OCI-LY3 (cell line): ENCODE results near the gene NTHL1.

Source experiments
- H2AFZ ChIP-seq: fragments of 200-600, 300-600 bp; shearing (Covaris generic); 2 replicates; pipeline ENCODE4 v1.6.0; 2014; ENCODE audit warnings: antibody characterized with exemption, low read depth, low read length
- H3K27ac ChIP-seq: fragments of 200-600, 300-600 bp; sonication (generic); 2 replicates; pipeline ENCODE4 v1.5.1; 2014; ENCODE audit warnings: mild to moderate bottlenecking, low read length, moderate library complexity, mixed read lengths
- H3K27me3 ChIP-seq: fragments of 200-600, 300-600 bp; sonication (generic); 2 replicates; pipeline ENCODE4 v1.6.1; 2014; ENCODE audit warnings: low read depth, low read length, mixed read lengths
- H3K36me3 ChIP-seq: fragments of 200-600, 300-600 bp; sonication (generic); replicated peaks from 2 replicates; pipeline ENCODE3; 2014; ENCODE audit warnings: low read depth, low read length, mixed read lengths
- H3K4me1 ChIP-seq: fragments of 300-600, 200-600 bp; sonication (generic); 2 replicates; pipeline ENCODE4 v1.6.1; 2014; ENCODE audit warnings: low read length, mixed read lengths
- H3K4me2 ChIP-seq: fragments of 200-600, 300-600 bp; sonication (generic); 2 replicates; pipeline ENCODE4 v1.6.1; 2014; ENCODE audit warnings: low read length, mixed read lengths
- H3K4me3 ChIP-seq: fragments of 300-600, 200-600 bp; sonication (generic); 2 replicates; pipeline ENCODE4 v1.5.1; 2014; ENCODE audit warnings: antibody characterized with exemption, mild to moderate bottlenecking, low read length, moderate library complexity
- H3K79me2 ChIP-seq: fragments of 300-600, 200-600 bp; shearing (Covaris generic); 2 replicates; pipeline ENCODE4 v1.6.1; 2014; ENCODE audit warnings: mild to moderate bottlenecking, low read length, mixed read lengths
- H3K9ac ChIP-seq: fragments of 300-600, 200-600 bp; shearing (Covaris generic); 2 replicates; pipeline ENCODE4 v1.6.0; 2014; ENCODE audit warnings: mild to moderate bottlenecking, low read length, moderate library complexity
- H3K9me3 ChIP-seq: fragments of 200-600, 300-600 bp; shearing (Covaris generic); 2 replicates; pipeline ENCODE4 v1.6.1; 2014; ENCODE audit warnings: low read length, mixed read lengths; ENCODE audit not compliant: insufficient read depth
- H4K20me1 ChIP-seq: fragments of 200-600, 300-600 bp; sonication (generic); 2 replicates; pipeline ENCODE4 v1.6.1; 2016; ENCODE audit warnings: low read length, mixed read lengths; ENCODE audit not compliant: insufficient read depth
- EZH2phosphoT487 ChIP-seq: fragments of 200-600 bp; shearing (Covaris generic); IDR thresholded peaks from 2 replicates; pipeline ENCODE4 v1.6.1; 2018; ENCODE audit warnings: antibody characterized with exemption, mixed run types, low read depth
- TF ChIP-seq, protein P1 (sequence below): fragments of 200-600, 300-600 bp; sonication (generic); IDR thresholded peaks from 2 replicates; pipeline ENCODE4 v1.5.1; 2014; ENCODE audit warnings: antibody characterized with exemption, low read length, low read depth

The NTHL1 gene

DNA sequence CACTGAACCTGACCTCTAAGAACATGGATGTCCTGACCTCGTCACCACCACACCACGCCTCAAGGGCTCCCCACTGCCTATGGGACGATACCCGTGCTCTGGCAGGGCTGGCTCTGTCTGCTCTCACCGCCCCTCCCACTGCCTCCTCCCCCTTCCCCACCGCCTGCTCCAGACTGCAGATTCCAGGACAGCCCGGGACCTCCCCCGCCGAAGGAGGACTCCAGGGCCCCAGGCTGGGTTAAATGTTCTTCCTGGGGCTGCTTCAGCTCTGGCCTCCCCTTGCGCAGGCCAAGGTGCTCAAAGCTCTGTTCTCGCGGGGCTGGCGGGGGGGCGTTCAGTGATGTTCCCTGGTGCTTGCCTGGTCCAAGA is 24.9 kb downstream of the NTHL1 start:
- H3K27ac ChIP-seq = no peak overlapping the region
- no peak for TF ChIP-seq EZH2phosphoT487
- TF ChIP-seq, protein P1, sequence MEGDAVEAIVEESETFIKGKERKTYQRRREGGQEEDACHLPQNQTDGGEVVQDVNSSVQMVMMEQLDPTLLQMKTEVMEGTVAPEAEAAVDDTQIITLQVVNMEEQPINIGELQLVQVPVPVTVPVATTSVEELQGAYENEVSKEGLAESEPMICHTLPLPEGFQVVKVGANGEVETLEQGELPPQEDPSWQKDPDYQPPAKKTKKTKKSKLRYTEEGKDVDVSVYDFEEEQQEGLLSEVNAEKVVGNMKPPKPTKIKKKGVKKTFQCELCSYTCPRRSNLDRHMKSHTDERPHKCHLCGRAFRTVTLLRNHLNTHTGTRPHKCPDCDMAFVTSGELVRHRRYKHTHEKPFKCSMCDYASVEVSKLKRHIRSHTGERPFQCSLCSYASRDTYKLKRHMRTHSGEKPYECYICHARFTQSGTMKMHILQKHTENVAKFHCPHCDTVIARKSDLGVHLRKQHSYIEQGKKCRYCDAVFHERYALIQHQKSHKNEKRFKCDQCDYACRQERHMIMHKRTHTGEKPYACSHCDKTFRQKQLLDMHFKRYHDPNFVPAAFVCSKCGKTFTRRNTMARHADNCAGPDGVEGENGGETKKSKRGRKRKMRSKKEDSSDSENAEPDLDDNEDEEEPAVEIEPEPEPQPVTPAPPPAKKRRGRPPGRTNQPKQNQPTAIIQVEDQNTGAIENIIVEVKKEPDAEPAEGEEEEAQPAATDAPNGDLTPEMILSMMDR = no peak
- peaks cover 10% of the 10 kb centered on the region; the same call in 1 of the 2 replicates for H3K4me1 ChIP-seq
- peak overlapping the region; percentile 82 for H3K4me3 ChIP-seq
- H2AFZ ChIP-seq = peak overlapping the region; percentile 87
- H3K4me2 ChIP-seq = peak overlapping the region; percentile 93
- peaks cover 16% of the 10 kb centered on the region for H3K27me3 ChIP-seq
- H3K9me3 ChIP-seq = no peaks in the 10 kb centered on the region
- H3K9ac ChIP-seq = peak overlapping the region; percentile 62
- no peaks in the 10 kb centered on the region for H4K20me1 ChIP-seq
- no peaks in the 10 kb centered on the region for H3K36me3 ChIP-seq
- no peaks in the 10 kb centered on the region for H3K79me2 ChIP-seq

DNA sequence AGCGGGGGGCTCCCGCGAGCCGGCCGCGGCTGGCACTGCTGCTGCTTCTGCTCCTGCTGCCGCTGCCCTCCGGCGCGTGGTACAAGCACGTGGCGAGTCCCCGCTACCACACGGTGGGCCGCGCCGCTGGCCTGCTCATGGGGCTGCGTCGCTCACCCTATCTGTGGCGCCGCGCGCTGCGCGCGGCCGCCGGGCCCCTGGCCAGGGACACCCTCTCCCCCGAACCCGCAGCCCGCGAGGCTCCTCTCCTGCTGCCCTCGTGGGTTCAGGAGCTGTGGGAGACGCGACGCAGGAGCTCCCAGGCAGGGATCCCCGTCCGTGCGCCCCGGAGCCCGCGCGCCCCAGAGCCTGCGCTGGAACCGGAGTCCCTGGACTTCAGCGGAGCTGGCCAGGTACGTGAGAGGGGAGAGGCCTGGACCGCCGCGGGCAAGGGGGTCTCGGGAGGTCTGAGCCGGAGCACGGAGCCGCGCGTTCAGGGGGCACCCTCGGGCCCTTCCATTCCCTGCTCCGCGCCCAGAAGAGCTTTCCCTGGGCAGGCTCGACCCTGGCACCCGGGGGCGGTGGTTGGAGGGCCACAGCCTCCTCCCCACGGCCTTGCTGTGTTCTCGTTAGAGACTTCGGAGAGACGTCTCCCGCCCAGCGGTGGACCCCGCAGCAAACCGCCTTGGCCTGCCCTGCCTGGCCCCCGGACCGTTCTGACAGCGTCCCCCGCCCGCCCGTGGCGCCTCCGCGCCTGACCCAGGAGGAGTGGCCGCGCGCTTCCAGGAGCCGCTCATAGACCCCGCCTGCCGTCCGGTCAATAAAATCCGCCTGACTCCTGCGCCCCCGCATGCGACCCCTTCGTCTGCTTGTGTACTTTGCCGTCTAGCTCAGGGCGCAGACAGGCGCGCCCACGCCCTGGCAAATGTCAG is 27.5 kb downstream of the NTHL1 start:
- H3K9ac ChIP-seq = no peak overlapping the region
- no peaks in the 10 kb centered on the region for H3K9me3 ChIP-seq
- no peak overlapping the region for H2AFZ ChIP-seq
- no peaks in the 10 kb centered on the region for H4K20me1 ChIP-seq
- TF ChIP-seq, protein P1 = no peak
- TF ChIP-seq EZH2phosphoT487 = no peak
- no peaks in the 10 kb centered on the region for H3K79me2 ChIP-seq
- no peak overlapping the region for H3K4me3 ChIP-seq
- peaks cover 10% of the 10 kb centered on the region; the same call in 1 of the 2 replicates for H3K4me1 ChIP-seq
- H3K27me3 ChIP-seq = no peaks in the 10 kb centered on the region
- H3K4me2 ChIP-seq = no peak overlapping the region
- no peaks in the 10 kb centered on the region for H3K36me3 ChIP-seq
- no peak overlapping the region for H3K27ac ChIP-seq

DNA sequence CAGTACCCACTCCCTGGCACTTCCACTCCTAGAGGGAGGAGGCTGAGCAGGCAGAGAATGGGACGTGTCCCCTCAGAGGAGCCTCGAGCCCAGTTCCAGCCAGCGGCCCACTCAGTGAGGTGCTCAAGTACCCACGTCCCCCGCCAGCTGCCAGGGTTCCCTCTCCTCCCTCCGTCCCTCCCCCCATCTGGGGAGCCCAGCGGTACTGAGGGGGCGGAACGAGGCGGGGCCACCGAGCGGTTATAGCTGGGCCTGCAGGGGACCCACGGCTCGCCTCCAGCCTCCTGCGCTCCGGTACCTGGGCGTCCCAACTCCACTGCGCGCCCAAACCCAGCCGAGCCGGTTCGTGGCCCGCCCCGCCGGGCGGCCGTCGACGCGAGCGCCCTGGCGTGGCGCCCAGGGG is 28.1 kb downstream of the NTHL1 start, which contains the start of gene NPW:
Gene NPW, plus strand, starts transcription at position 268 of the 403 bp plus-strand sequence.
- no peak within 1 kb of the TSS for H3K9ac ChIP-seq
- H4K20me1 ChIP-seq = no peaks in the 10 kb centered on the region
- H3K27me3 ChIP-seq = no peaks in the 10 kb centered on the region
- no peak within 1 kb of the TSS for H3K27ac ChIP-seq
- H3K36me3 ChIP-seq = no peaks in the 10 kb centered on the region
- no peak within 1 kb of the TSS for H3K4me2 ChIP-seq
- TF ChIP-seq EZH2phosphoT487 = no peak
- TF ChIP-seq, protein P1 = no peak
- H2AFZ ChIP-seq = no peak within 1 kb of the TSS
- H3K9me3 ChIP-seq = no peaks in the 10 kb centered on the region
- H3K4me1 ChIP-seq = peaks cover 10% of the 10 kb centered on the region; the same call in 1 of the 2 replicates
- no peaks in the 10 kb centered on the region for H3K79me2 ChIP-seq
- no peak within 1 kb of the TSS for H3K4me3 ChIP-seq

DNA sequence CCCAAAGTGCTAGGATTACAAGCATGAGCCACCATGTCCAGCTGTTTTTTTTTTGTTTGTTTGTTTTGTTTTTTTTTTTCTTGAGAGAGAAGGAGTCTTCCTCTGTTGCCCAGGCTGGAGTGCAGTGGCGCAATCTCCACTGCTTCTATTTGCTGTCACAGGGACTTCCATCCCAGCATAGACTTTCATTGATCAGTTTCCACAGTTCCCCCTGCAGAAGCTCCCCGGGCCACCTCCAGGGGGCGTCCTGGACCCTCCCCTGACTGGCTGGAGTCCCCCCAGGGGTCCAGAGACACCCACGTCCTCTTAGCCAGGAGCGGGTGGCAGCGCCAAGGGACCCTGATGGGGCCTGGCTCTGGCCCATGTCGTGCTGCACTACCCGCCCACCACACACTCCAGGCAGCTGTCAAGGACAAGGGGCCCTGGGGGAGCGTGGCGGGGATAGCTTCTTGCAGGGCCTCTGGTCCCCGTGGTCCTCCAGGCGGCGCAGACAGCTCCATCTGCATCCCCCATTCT is 31.2 kb downstream of the NTHL1 start:
- Histone ChIP-seq H3K27ac (no peak overlapping the region), H3K4me3 (no peak overlapping the region), H3K4me2 (no peak overlapping the region), H3K27me3 (no peaks in the 10 kb centered on the region), H2AFZ (no peak overlapping the region), H3K79me2 (no peaks in the 10 kb centered on the region), H3K4me1 (no peaks in the 10 kb centered on the region), H3K9me3 (no peaks in the 10 kb centered on the region), H3K9ac (no peak overlapping the region), H4K20me1 (no peaks in the 10 kb centered on the region), H3K36me3 (no peaks in the 10 kb centered on the region)
- TF ChIP-seq EZH2phosphoT487 = no peak
- TF ChIP-seq, protein P1 = peak; percentile 53
